SK-N-MC (cell line): ENCODE data around the gene BABAM2.

ENCODE experiments used
- EZH2 ChIP-seq: fragments of 200-600 bp; sonication (generic); IDR thresholded peaks from one replicate; pipeline ENCODE4 v1.6.1; 2017; ENCODE audit warnings: antibody characterized with exemption
- FOXP2 ChIP-seq: optimal IDR thresholded peaks from 2 replicates; pipeline ENCODE3; 2011; ENCODE audit warnings: mild to moderate bottlenecking, moderate library complexity; ENCODE audit not compliant: insufficient read depth; ENCODE audit errors: extremely low read length, control extremely low read depth
- POLR2AphosphoS5 ChIP-seq: IDR thresholded peaks from 2 replicates; pipeline ENCODE4 v1.6.1; 2012; ENCODE audit warnings: mild to moderate bottlenecking, low read depth, low read length, borderline replicate concordance

- TF ChIP-seq EZH2: no peak
- no peak for TF ChIP-seq POLR2AphosphoS5
- no peak for TF ChIP-seq FOXP2
These were observed 264.6 kb downstream of the BABAM2 start for GRCh38 chr2:28155086-28155485.
